Lung microvascular endothelial cell (primary cell): ENCODE data around the gene AK1. TPM values are rescaled to one million over a fixed set of nuclear protein-coding genes. Genes with fewer than 3 reads are reported as not detected.

Source experiments
- DNase-seq, 2 donors: peaks; one replicate each; pipeline versions ENCODE4 v3.0.0 to v3.0.0-alpha.2; 2010; ENCODE audit warnings: low read depth in 2 of 2
- total RNA-seq: library from RNA; depleted of rRNA; stranded (reverse); fragments of >200 nt; gene quantifications from 2 replicates; pipeline ENCODE4 v1.2.1, GENCODE V29; 2014

Gene AK1
- total RNA-seq, 1 donor from 2014 or later, result 22.0 TPM

GRCh38 chr9:127909839-127910273 lies 32.4 kb upstream of the AK1 start:
- no peak for DNase-seq

DNA sequence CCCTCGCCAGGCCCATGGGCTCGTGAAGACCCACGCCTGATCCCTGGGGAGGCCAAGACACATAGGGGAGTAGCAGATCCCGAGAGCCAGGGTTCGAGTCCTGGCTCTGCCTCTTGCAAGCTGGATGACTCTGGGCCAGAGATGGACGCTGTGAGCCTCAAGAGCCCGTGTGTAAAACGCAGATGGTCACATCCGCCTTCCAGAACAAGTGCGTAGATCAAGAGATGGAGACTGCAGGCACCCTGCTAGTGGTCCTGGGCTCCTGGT lies 31.1 kb upstream of the AK1 start:
- no peak for DNase-seq

- DNase-seq, result no peak
Observed at GRCh38 chr9:127907867-127908659, 30.6 kb upstream of the AK1 start.

- DNase-seq, result no peak
Observed at GRCh38 chr9:127905788-127906191, 28.3 kb upstream of the AK1 start.

DNA sequence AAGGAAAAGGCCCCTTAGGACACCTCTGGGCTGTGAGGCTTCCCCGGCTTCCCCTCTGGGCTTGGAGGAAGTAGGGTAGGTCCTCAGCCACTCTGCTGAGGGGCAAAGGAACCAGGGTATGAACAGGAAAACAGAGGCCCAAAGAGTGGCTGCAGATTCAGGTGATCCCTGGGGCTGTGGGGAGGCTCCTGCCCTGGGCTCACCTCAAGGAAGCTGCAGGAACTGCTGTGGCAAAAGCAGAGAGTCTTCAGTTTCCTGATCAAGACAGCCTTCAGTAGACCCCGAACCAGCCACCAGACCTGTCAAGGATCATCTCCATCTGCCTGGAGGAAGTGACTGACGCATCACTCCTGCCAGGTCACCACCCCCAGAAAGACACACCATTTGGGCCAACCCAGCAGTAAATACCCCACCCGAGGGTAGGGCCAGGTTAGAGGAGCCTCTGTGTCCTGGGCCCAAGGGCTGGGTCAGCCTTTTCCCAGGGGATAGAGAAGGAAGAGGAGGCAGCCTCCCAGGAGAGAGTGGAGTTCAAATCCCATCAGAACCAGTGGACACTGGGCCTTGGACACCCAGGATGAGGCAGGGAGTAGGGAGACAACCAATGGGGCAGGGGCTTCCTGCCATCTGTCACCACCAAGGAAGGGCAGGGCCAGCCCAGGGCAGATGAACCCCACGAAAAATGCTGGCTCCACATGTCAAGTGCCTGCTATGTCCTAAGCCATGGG lies 27.7 kb upstream of the AK1 start:
- no peak for DNase-seq

GRCh38 chr9:127904561-127905003 lies 27.1 kb upstream of the AK1 start:
- DNase-seq, result no peak

DNA sequence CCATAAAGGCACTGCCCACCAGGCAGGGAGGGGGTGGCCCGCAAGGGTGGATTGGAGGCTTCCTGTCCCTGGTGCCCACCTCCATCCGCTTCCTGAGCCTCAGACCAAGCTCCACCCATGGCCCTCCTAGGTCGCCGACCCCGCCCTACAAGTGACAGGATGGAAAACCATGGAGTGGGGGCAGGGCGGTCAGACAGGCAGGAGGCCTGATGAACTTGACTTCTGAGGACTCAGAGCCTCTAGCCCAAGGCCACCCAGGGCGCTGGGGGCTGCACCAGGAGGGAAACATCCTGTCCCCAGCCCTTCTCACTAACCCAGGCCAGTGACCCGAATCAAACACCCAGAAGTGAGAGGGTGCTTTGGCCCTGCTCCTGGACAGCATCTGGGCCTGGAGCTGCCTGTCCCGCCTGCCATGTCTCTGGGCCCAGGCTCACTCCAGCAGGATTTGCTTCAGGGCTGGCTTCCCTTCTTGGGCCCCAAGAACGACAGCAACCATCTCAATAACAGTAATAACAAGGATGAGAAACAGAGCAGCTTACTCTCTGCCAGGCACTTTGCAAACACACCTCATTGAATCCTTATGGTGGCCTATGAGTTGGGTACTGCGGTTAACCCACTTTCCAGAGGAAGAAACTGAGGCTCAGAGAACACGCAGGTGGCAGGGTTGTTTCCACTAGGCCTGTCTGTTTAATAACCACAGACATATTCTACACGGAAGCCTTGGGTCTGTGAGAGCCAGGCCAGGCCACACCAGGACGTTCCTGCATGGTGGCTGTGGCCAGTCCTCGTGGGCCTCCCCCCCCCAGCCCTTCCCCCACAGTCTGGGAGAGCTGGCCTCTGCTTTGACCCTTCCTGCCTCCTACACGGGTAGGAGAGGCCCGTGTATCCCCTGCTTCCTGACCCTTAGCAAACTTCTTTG lies 26.3 kb upstream of the AK1 start:
- peak in 1 of 2 donors; percentile 74 for DNase-seq

DNA sequence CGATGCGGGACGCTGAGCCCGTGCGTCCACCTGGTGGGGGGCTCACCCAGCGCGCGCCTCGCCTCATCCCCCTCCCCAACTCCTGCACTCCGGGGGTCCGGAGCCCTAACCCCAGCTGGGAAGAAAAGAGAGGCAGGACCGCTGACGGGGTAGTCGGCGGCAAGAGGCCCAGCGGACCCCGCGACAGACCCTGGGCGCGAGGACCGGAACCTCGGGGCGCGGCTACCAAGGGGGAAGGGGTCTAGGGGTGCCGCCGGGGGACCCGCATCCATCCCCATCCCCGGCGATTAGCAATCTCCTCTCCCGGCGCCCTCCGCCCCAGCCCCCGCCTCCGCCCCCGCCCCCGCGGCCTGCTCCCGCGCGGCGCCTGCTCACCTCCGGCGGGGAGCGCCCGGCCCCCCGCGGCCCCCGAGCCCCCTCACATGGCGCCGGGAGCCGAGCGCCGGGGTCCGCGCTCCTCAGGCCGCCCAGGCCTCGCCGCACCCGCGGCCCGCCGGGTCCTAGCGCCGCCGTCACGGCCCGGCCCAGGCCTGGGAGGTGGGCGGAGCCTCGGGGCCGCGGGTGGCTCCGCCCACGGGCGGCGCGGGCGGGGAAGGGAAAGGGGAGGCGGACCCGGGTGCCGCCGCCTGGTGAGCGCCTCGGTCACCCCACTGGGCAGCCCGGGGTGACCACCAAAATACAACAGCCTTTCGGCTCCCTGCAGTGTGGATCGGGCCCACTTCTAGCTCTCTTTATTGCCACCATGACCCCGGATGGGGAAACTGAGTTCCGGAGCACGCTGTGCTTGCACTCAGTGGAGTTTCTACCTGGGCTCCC lies 21.9 kb upstream of the AK1 start, which contains the start of gene ST6GALNAC6:
ST6GALNAC6 (minus strand) TSS at position 476 of the 816 bp plus-strand sequence. CDS start 1,622 bp downstream, outside the sequence.
- DNase-seq, result peak; percentile 78 to 82

DNA sequence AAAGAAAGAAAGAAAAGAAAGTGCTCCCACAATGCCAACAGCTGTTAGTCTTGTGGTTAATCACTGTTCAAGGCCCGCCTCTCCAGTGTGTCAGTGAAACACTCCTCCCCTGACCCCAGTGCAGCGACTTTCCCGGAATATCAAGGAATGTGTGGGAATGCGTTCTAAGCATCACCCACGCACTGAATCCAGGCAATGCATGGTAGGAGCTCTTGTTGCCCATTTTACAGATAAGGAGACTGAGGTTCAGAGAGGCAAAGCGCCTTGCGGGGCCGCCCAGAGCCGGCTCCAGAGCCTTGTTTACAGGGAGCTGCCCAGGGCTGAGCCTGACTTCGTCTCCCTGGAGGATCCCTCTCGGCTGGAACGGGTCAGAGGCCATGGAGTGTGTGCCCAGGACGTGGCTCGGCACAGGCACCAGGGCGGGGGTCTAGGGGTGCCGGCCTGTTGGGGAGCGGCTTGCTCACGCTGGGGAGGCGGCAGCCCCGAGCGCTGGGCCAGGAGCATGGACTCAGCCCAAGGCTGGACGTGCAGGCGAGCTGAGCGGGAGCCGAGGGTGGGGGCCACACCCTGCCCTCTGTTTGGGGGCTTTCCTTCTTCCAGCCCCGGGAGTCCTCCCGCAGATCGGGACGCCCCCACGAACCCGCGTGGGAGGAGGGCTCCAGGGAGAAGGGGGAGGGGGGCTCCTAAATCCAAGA lies 21.1 kb upstream of the AK1 start:
- DNase-seq, result peak; percentile 55 to 82

DNA sequence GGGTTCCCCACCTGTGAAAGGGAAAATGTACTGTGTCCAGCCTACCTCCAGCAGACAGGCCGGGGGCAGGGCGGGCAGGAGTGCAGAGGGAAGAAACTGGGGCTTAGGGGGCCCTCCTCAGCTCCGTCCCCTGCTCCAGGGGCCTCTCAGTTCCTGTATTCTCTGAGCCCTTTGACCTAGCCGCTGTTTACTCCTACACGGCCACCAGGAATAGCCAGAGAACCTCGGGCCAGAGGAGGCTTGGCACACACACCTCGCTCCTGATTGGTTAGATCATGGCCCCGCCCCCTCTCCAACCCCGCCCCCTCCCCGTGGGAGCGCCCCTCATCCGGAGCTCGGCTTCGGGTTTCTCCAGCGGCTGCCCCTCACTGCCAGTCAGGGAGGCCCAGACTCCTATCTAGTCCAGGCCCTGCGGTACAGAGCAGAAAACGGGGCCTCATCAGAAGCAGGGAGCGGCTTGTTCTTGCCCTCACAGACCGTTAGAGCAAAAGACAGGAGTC lies 19.8 kb upstream of the AK1 start:
- peak; percentile 70 to 86 for DNase-seq

DNA sequence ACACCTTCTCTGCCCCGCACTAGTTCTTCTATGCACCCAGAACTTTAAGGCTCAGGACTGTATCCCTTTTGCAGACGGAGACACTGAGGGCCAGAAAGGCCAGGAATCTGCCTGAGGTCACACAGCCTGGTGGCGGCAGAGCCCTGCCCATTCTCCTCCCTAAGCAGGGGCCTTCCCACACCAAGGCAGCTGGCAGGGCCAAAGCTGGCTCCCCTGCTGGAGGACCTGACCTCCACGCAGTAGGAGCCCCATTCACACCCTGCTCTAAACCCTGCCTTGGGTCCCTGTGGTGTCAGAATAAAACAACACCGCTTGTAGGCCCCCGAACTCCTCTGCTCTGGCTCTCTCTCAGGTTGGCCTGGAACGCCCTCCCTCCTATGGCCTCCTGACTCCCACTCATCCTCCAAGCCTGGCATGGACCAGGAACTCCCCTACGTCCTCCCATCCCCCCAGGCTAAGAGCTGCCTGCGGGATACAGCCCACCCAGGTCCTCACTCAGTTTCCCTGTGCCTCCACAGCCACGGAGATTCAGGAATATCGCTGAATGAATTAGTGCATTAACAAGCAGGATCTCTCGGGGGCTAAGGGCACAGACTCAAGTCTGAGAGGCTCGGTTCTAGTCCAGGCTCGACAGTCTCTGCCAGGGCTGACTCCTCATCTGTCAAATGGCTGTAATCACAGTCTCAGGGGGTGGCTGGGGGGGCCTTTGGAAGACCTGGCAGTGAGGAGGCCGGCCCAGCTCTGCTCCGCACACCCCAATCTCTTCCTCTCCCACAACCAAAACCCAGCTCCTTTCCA lies 19.1 kb upstream of the AK1 start:
- no peak for DNase-seq

- DNase-seq, result no peak
Observed at GRCh38 chr9:127895811-127896210, 18.3 kb upstream of the AK1 start.

- DNase-seq, result no peak
Observed at GRCh38 chr9:127893392-127893791, 15.9 kb upstream of the AK1 start.

- no peak for DNase-seq
Observed at GRCh38 chr9:127892831-127893230, 15.4 kb upstream of the AK1 start.

- DNase-seq, result no peak
Observed at GRCh38 chr9:127890053-127890452, 12.6 kb upstream of the AK1 start.

- DNase-seq, result no peak
Observed at GRCh38 chr9:127887792-127888191, 10.3 kb upstream of the AK1 start.

GRCh38 chr9:127886401-127886972 lies 9.0 kb upstream of the AK1 start:
- peak in 1 of 2 donors; percentile 21 for DNase-seq

GRCh38 chr9:127885508-127886281 lies 8.2 kb upstream of the AK1 start:
- DNase-seq, result no peak
